GM12872 (cell line): ENCODE data around the gene TP53.

Experiments
- CTCF ChIP-seq: IDR thresholded peaks from 3 replicates; pipeline ENCODE4 v1.5.1; 2011; ENCODE audit warnings: low read depth, mild to moderate bottlenecking, low read length, moderate library complexity; ENCODE audit not compliant: insufficient read depth

TP53 gene

GRCh38 chr17:7711051-7711755 is 23.9 kb upstream of the TP53 start:
- peak; percentile 54 for TF ChIP-seq CTCF

DNA sequence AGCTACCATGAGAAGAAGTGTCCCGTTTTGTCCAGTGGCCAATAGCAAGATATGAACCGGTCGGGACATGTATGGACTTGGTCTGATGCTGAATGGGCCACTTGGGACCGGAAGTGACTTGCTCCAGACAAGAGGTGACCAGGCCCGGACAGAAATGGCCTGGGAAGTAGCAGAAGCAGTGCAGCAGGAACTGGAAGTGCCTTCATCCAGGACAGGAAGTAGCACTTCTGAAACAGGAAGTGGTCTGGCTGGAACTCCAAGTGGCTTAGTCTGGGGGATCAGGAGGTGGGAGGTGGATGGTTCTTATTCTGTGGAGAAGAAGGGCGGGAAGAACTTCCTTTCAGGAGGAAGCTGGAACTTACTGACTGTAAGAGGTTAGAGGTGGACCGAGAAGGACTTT is 23.0 kb upstream of the TP53 start:
- TF ChIP-seq CTCF: no peak

- TF ChIP-seq CTCF: no peak
These were observed 21.7 kb upstream of the TP53 start for GRCh38 chr17:7709031-7709430.

- TF ChIP-seq CTCF: no peak
These were observed 20.8 kb upstream of the TP53 start for GRCh38 chr17:7707858-7708750.

GRCh38 chr17:7707446-7707845 is 20.2 kb upstream of the TP53 start:
- TF ChIP-seq CTCF: no peak

- TF ChIP-seq CTCF: no peak
These were observed 19.5 kb upstream of the TP53 start for GRCh38 chr17:7706631-7707354.
